GM12878 (cell line): ENCODE data around the gene UACA.

Experiments used
- CTCF ChIP-seq, 3 experiments: IDR thresholded peaks in 2 of 3; conservative IDR thresholded peaks in 1 of 3; 2 replicates each; pipeline ENCODE4 v1.5.1; 2011; ENCODE audit warnings: low read depth in 3 of 3, low read length in 3 of 3, mild to moderate bottlenecking in 3 of 3, control low read depth in 2 of 3, moderate library complexity in 2 of 3, inconsistent platforms in 1 of 3, mixed read lengths in 1 of 3; ENCODE audit not compliant: control insufficient read depth in 2 of 3, insufficient read depth in 1 of 3; ENCODE audit errors: extremely low read depth in 1 of 3
- CUX1 ChIP-seq: IDR thresholded peaks from 2 replicates; pipeline ENCODE4 v1.6.1; 2012; ENCODE audit warnings: improper control_type of control experiment, low read depth, low read length; ENCODE audit not compliant: insufficient replicate concordance
- DPF2 ChIP-seq: fragments of 450-650 bp; IDR thresholded peaks from 2 replicates; pipeline ENCODE4 v1.6.1; 2017; ENCODE audit warnings: mild to moderate bottlenecking
- JUND ChIP-seq: IDR thresholded peaks from 2 replicates; pipeline ENCODE4 v1.6.1; 2012; ENCODE audit warnings: low read depth, mild to moderate bottlenecking, low read length, improper control_type of control experiment, moderate library complexity
- RFX5 ChIP-seq: IDR thresholded peaks from 2 replicates; pipeline ENCODE4 v1.6.1; 2011; ENCODE audit warnings: low read depth, low read length, improper control_type of control experiment

GRCh38 chr15:70723927-70724326 lies 39.4 kb downstream of the UACA start:
- TF ChIP-seq DPF2 (no peak), CUX1 (no peak), RFX5 (no peak), CTCF (IDR thresholded peaks at IDR 0.05 in 2 of 3, conservative IDR thresholded peaks at IDR 0.05 in 1 of 3; ENCODE audit: control insufficient read depth in 2 of 3, extremely low read depth in 1 of 3, insufficient read depth in 1 of 3, low read depth in 3 of 3, low read length in 3 of 3) (no peak), JUND (no peak)
